Esophagus muscularis mucosa (tissue), 3 donors: ENCODE results near the gene CALHM5.

Experiments used
- EP300 ChIP-seq: sonication (generic); formaldehyde crosslinking; IDR thresholded peaks from one replicate; pipeline ENCODE4 v1.6.1; 2017; ENCODE audit warnings: antibody characterized with exemption
- TF ChIP-seq, protein P1 (sequence below), 3 experiments: fragments of 200-600 bp in 2 of 3; fragments of 450-650 bp in 1 of 3; sonication (generic) in 2 of 3; IDR thresholded peaks; one replicate each; pipeline ENCODE4 v1.5.1; 2017 to 2019; ENCODE audit warnings: antibody characterized with exemption in 3 of 3, mild to moderate bottlenecking in 2 of 3, moderate library complexity in 1 of 3

DNA sequence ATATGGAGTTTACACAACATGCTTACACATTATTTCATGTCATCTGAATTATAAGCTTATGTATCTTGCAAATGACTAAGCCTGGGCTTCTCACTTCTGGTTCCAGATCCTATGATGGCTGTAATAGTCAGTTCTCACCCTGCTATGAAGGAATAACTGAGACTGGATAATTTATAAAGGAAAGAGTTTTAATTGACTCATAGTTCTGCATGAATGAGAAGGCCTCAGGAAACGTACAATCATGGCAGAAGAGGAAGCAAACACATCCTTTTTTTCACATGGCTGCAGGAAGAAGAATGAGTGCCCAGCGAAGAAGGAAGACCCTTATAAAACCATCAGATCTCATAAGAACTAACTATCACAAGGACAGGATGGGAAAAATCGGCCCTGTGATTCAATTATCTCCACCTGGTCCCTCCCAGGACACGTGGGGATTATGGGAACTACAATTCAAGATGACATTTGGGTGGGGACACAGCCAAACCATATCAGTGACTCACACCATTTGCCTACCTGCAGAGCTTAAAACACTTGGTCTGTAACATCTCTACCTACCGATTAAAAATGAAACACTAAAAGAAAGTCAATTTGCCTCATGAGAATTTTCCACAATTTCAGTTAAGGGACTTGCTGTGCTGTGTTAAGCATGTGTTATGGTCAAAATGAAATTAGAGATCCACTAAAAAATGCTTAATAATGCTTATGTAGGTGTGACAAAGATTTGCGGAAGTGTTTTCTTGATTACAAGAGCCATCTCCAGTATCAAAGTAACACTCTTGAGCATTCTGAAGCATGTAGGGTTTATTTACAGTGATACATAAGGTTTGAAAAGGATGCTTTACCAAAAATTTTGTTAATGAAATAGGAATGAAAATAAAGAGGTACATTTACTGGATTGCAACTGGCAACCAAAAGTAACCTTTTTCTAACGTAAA is 57.6 kb downstream of the CALHM5 start:
- TF ChIP-seq EP300 = no peak
- TF ChIP-seq, protein P1, sequence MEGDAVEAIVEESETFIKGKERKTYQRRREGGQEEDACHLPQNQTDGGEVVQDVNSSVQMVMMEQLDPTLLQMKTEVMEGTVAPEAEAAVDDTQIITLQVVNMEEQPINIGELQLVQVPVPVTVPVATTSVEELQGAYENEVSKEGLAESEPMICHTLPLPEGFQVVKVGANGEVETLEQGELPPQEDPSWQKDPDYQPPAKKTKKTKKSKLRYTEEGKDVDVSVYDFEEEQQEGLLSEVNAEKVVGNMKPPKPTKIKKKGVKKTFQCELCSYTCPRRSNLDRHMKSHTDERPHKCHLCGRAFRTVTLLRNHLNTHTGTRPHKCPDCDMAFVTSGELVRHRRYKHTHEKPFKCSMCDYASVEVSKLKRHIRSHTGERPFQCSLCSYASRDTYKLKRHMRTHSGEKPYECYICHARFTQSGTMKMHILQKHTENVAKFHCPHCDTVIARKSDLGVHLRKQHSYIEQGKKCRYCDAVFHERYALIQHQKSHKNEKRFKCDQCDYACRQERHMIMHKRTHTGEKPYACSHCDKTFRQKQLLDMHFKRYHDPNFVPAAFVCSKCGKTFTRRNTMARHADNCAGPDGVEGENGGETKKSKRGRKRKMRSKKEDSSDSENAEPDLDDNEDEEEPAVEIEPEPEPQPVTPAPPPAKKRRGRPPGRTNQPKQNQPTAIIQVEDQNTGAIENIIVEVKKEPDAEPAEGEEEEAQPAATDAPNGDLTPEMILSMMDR (IDR thresholded peaks at IDR 0.05) = no peak
